HepG2 (cell line): ENCODE results near the gene DDI2. TPM values are rescaled to one million over a fixed set of nuclear protein-coding genes. Genes with fewer than 3 reads are reported as not detected.

Source experiments
- ATAC-seq: fragments of 200-7000 bp; cut with Tn5 transposase; 3 replicates; pipeline ENCODE4 v1.9.1; 2020; ENCODE audit warnings: mild to moderate bottlenecking, moderate library complexity
- BruUV-seq: library from RNA; stranded (reverse); fragments of 400-500 nt; replicated peaks from 2 replicates; lab custom pipeline; 2021; lab: Mats Ljungman, UMichigan
- CTCF ChIA-PET: fragments of 300-600 bp; formaldehyde crosslinking; extraction: SDS; loops from one replicate; lab custom pipeline; 2021; ENCODE audit warnings: low total read pairs, inconsistent platforms, low intra/inter-chr PET ratio; lab: Yijun Ruan, JAX
- POLR2A ChIA-PET: fragments of 350-600 bp; sonication (Branson Sonifier 250); formaldehyde crosslinking; loops from one replicate; lab custom pipeline; 2020; ENCODE audit warnings: antibody characterized with exemption, inconsistent platforms; lab: Yijun Ruan, JAX
- DNase-seq: peaks from one replicate; pipeline ENCODE4 v3.0.0-alpha.2; 2015; ENCODE audit warnings: low spot score
- FAIRE-seq: peaks from 3 replicates; lab custom pipeline; 2011; peaks lifted over from hg19 to GRCh38; lab: Jason Lieb, UNC
- H2AFZ ChIP-seq: one replicate; pipeline ENCODE4 v1.6.1; 2011; ENCODE audit warnings: low read length, inconsistent platforms
- H3K27ac ChIP-seq: fragments of 300-600 bp; 3 replicates; pipeline ENCODE4 v1.8.0; 2011; ENCODE audit warnings: mixed run types, mild to moderate bottlenecking, mixed read lengths, low read length, inconsistent platforms; ENCODE audit not compliant: insufficient read depth; ENCODE audit errors: extremely low read length
- H3K27me3 ChIP-seq, 2 experiments: fragments of 200-600 bp in 1 of 2; 2 replicates in 1 of 2; 3 replicates in 1 of 2; pipeline versions ENCODE4 v1.6.0 to v1.8.0; 2011; ENCODE audit warnings: low read length in 2 of 2, mild to moderate bottlenecking in 2 of 2, moderate library complexity in 2 of 2, inconsistent platforms in 1 of 2; ENCODE audit not compliant: insufficient read depth in 2 of 2, control insufficient read depth in 1 of 2
- H3K36me3 ChIP-seq, 2 experiments: fragments of 200-600 bp in 1 of 2; replicated peaks in 1 of 2; 2 replicates in 1 of 2; 3 replicates in 1 of 2; pipeline versions ENCODE4 v1.5.1 to v1.8.0; 2011; ENCODE audit warnings: low read length in 2 of 2, inconsistent platforms in 1 of 2; ENCODE audit not compliant: insufficient read depth in 2 of 2, control insufficient read depth in 1 of 2
- H3K4me1 ChIP-seq: 2 replicates; pipeline ENCODE4 v1.5.1; 2012; ENCODE audit warnings: low read length, inconsistent platforms; ENCODE audit not compliant: insufficient read depth
- H3K4me2 ChIP-seq: 2 replicates; pipeline ENCODE4 v1.6.0; 2011; ENCODE audit warnings: low read depth, low read length, inconsistent platforms
- H3K4me3 ChIP-seq, 3 experiments: fragments of 200-600 bp in 1 of 3; sonication (generic), shearing (Covaris generic) in 1 of 3; replicated peaks in 1 of 3; 2 replicates each; pipeline ENCODE4 v1.5.1; 2011 to 2016; ENCODE audit warnings: low read length in 3 of 3, inconsistent platforms in 2 of 3, low read depth in 2 of 3, mild to moderate bottlenecking in 2 of 3, control low read depth in 1 of 3, mixed read lengths in 1 of 3; ENCODE audit not compliant: insufficient read depth in 1 of 3
- H3K79me2 ChIP-seq: one replicate; pipeline ENCODE4 v1.6.1; 2011; ENCODE audit warnings: low read length, inconsistent platforms; ENCODE audit not compliant: insufficient read depth
- H3K9ac ChIP-seq: 2 replicates; pipeline ENCODE4 v1.6.0; 2011; ENCODE audit warnings: mild to moderate bottlenecking, low read depth, low read length, inconsistent platforms; ENCODE audit not compliant: insufficient read depth
- H3K9me3 ChIP-seq: 2 replicates; pipeline ENCODE4 v1.5.1; 2012; ENCODE audit warnings: mild to moderate bottlenecking, low read length
- H4K20me1 ChIP-seq: 2 replicates; pipeline ENCODE4 v1.6.0; 2011; ENCODE audit warnings: inconsistent platforms, mild to moderate bottlenecking, low read length, moderate library complexity; ENCODE audit not compliant: insufficient read depth
- AHR ChIP-seq: IDR thresholded peaks from 2 replicates; pipeline ENCODE4 v1.6.1; 2018; ENCODE audit warnings: missing genetic modification reagents, missing compliant biosample characterization
- CHD2 ChIP-seq: IDR thresholded peaks from 2 replicates; pipeline ENCODE4 v1.6.1; 2011; ENCODE audit warnings: low read depth, low read length, improper control_type of control experiment
- GABPA ChIP-seq, 2 experiments: IDR thresholded peaks; 2 replicates each; pipeline ENCODE4 v1.6.1; 2011 to 2016; ENCODE audit warnings: low read depth in 2 of 2, low read length in 1 of 2, missing biosample characterization in 1 of 2, missing genetic modification characterization in 1 of 2
- JUND ChIP-seq: sonication (generic); formaldehyde crosslinking; IDR thresholded peaks from 2 replicates; pipeline ENCODE4 v1.8.0; 2022; ENCODE audit warnings: mild to moderate bottlenecking, missing genetic modification reagents
- KLF15 ChIP-seq: sonication (generic); formaldehyde crosslinking; IDR thresholded peaks from 2 replicates; pipeline ENCODE4 v1.8.1; 2023; ENCODE audit warnings: borderline replicate concordance, mild to moderate bottlenecking, inconsistent platforms, missing genetic modification reagents, mixed read lengths
- MED13 ChIP-seq: sonication (generic); formaldehyde crosslinking; IDR thresholded peaks from 2 replicates; pipeline ENCODE4 v1.5.0; 2020; ENCODE audit warnings: missing genetic modification reagents
- NPAS2 ChIP-seq: sonication (generic); formaldehyde crosslinking; IDR thresholded peaks from 2 replicates; pipeline ENCODE4 v1.8.0; 2022; ENCODE audit warnings: mild to moderate bottlenecking, missing genetic modification reagents, borderline replicate concordance
- PREB ChIP-seq: sonication (generic); formaldehyde crosslinking; IDR thresholded peaks from 2 replicates; pipeline ENCODE4 v1.4.0; 2020; ENCODE audit warnings: missing genetic modification reagents
- RELA ChIP-seq: sonication (generic); formaldehyde crosslinking; IDR thresholded peaks from 2 replicates; pipeline ENCODE4 v1.4.0; 2020; ENCODE audit warnings: missing genetic modification reagents
- RERE ChIP-seq: IDR thresholded peaks from 2 replicates; pipeline ENCODE4 v1.6.1; 2016; ENCODE audit warnings: low read depth, missing genetic modification reagents, missing compliant biosample characterization
- SPEN ChIP-seq: sonication (generic); formaldehyde crosslinking; IDR thresholded peaks from 2 replicates; pipeline ENCODE4 v1.5.1; 2020; ENCODE audit warnings: low read depth, mild to moderate bottlenecking, missing genetic modification reagents
- SRY ChIP-seq: sonication (generic); formaldehyde crosslinking; IDR thresholded peaks from 2 replicates; pipeline ENCODE4 v1.8.0; 2022; ENCODE audit warnings: mild to moderate bottlenecking, missing genetic modification reagents
- TERF1 ChIP-seq: sonication (generic); formaldehyde crosslinking; IDR thresholded peaks from 2 replicates; pipeline ENCODE4 v1.8.0; 2022; ENCODE audit warnings: mild to moderate bottlenecking, missing genetic modification reagents, moderate library complexity
- TFE3 ChIP-seq: IDR thresholded peaks from 2 replicates; pipeline ENCODE4 v1.6.1; 2016
- ZNF644 ChIP-seq: IDR thresholded peaks from 2 replicates; pipeline ENCODE4 v1.6.1; 2016; ENCODE audit warnings: low read depth
- ZNF766 ChIP-seq: sonication (generic); formaldehyde crosslinking; IDR thresholded peaks from 2 replicates; pipeline ENCODE4 v1.5.0; 2020; ENCODE audit warnings: missing genetic modification reagents, borderline replicate concordance
- WGBS: methylation state at CpG from one replicate; pipeline ENCODE4 v1.1.6; 2017; ENCODE audit warnings: low lambda C conversion rate; 5-methylcytosine and 5-hydroxymethylcytosine counted together
- in situ Hi-C: cut with HindIII; loops from 2 replicates; pipeline ENCODE4 v1.10.0; 2017; ENCODE audit warnings: low pct_unique_long_range_greater_than_20kb; ENCODE audit not compliant: extremely low pct_ligation_motif_present
- intact Hi-C: fragments of 100-400 bp; cut with micrococcal nuclease; formaldehyde crosslinking; loops from one replicate; pipeline ENCODE4 v1.10.0; 2022; ENCODE audit not compliant: unreplicated experiment
- polyA plus RNA-seq, 8 experiments: library from polyadenylated mRNA; depleted of rRNA in 3 of 8; stranded (reverse) in 7 of 8; unstranded in 1 of 8; fragments of >200 nt; fragmentation: Illumina TruSeq in 4 of 8; extraction: Trizol in 4 of 8; gene quantifications; 2 replicates each; pipeline versions ENCODE4 v1.2.1 to v1.2.3, GENCODE V29; 2011 to 2016; ENCODE audit warnings: low read depth in 4 of 8, missing spikeins in 1 of 8, mixed read lengths in 1 of 8; ENCODE audit not compliant: insufficient read depth in 1 of 8
- total RNA-seq, 5 experiments: library from RNA; depleted of rRNA; stranded (reverse); fragments of >200 nt; fragmentation: Illumina TruSeq; extraction: Trizol; gene quantifications; 2 replicates each; pipeline ENCODE4 v1.2.3, GENCODE V29; 2016; ENCODE audit warnings: low read depth in 1 of 5

DDI2 gene
- total and polyA plus RNA-seq, 2 of the 13 experiments (the other 11 are each of a cell fraction or from before 2014, with no cell fraction given), result 8.5 to 25.7 TPM

- CTCF ChIA-PET, result no interaction called here
- H3K4me3 ChIP-seq, result no peak overlapping the region
- H2AFZ ChIP-seq, result no peak overlapping the region
- in situ Hi-C loops, result no loop called here
- H3K9ac ChIP-seq, result no peak overlapping the region
- intact Hi-C loops, result no loop called here
- FAIRE-seq, result no peak
- no peak overlapping the region for H3K4me2 ChIP-seq
- BruUV-seq, result no TSS peak
- POLR2A ChIA-PET, result no interaction called here
- H4K20me1 ChIP-seq, result no peaks in the 10 kb centered on the region
- TF ChIP-seq JUND (CRISPR knock-in tag) (no peak), RERE (CRISPR knock-in tag) (no peak), MED13 (no peak), SPEN (CRISPR knock-in tag) (no peak), NPAS2 (CRISPR knock-in tag) (no peak), AHR (no peak), RELA (CRISPR knock-in tag) (no peak), PREB (CRISPR knock-in tag) (no peak), KLF15 (CRISPR knock-in tag) (no peak), ZNF766 (CRISPR knock-in tag) (no peak), TFE3 (CRISPR knock-in tag) (no peak), ZNF644 (CRISPR knock-in tag) (no peak), GABPA (IDR thresholded peaks at IDR 0.05; ENCODE audit: low read depth, low read length) (no peak), GABPA (CRISPR knock-in tag; IDR thresholded peaks at IDR 0.05; ENCODE audit: low read depth) (no peak), SRY (no peak), TERF1 (CRISPR knock-in tag) (no peak), CHD2 (no peak)
- TF ChIP-seq, all 625 proteins: peak for 0
- DNase-seq (no peak), ATAC-seq (no peak)
- peaks cover 21 to 46% of the 10 kb centered on the region in 2 experiments for H3K36me3 ChIP-seq
- 90% methylated on average over 2 of the region's 2 CpGs for WGBS
- no peaks in the 10 kb centered on the region for H3K9me3 ChIP-seq
- H3K27me3 ChIP-seq, result no peaks in the 10 kb centered on the region
- 0 out of 2 replicates have a peak, but pooled peaks cover 2% of the 10 kb centered on the region for H3K4me1 ChIP-seq
- no peak overlapping the region for H3K27ac ChIP-seq
- H3K79me2 ChIP-seq, result no peaks in the 10 kb centered on the region
These were observed 45.2 kb downstream of the DDI2 start for GRCh38 chr1:15662477-15662876.
